Measurements from ENCODE around the gene PDE4B.

- TF ChIP-seq CTCF (IDR thresholded peaks at IDR 0.05): no peak
- no peak for TF ChIP-seq EZH2phosphoT487 (IDR thresholded peaks at IDR 0.05)
Measured at GRCh38 chr1:66132324-66132723, 339.6 kb downstream of the PDE4B start.
